ENCODE data around the gene FOXP1. TPM values are rescaled to one million over a fixed set of nuclear protein-coding genes. Genes with fewer than 3 reads are reported as not detected.

Gene FOXP1
- polyA plus RNA-seq, 1 donor (not counting 4 experiments of a cell fraction or from before 2014, with no cell fraction given) = 14.6 TPM

- Histone ChIP-seq H3K79me2 (ENCODE audit: control insufficient read depth, insufficient read depth, low read length) (no peaks in the 10 kb centered on the region), H4K20me1 (ENCODE audit: control insufficient read depth, extremely low read depth, insufficient read depth, low read length) (no peaks in the 10 kb centered on the region)
These were observed 222.8 kb downstream of the FOXP1 start for GRCh38 chr3:71360764-71361163.

DNA sequence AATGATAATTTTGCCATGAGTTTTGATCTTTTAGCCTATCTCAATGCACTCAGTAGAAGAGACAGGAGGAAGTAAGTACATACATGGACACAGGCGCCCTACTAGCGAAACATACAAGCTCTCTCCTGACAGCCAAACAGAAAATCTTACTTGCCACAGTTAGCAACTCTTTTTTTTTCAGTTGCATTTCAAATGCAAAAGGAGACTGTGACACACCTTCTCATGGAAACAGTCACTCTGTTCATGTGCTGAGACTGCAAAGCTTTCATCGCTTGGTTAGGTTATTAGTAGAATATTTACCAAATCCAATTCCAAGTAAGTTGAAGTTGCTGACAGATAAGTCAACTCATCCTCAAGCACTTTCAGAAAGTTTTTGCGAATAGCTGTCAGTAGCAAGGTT is 223.3 kb downstream of the FOXP1 start:
- Histone ChIP-seq H3K79me2 (ENCODE audit: control insufficient read depth, insufficient read depth, low read length) (no peaks in the 10 kb centered on the region), H3K9me1 (ENCODE audit: control insufficient read depth, extremely low read depth, insufficient read depth, low read length) (no peaks in the 10 kb centered on the region), H3K9me3 (ENCODE audit: control insufficient read depth, low read depth, low read length) (no peaks in the 10 kb centered on the region), H3K4me3 (ENCODE audit: control insufficient read depth in 2 of 3, extremely low read depth in 1 of 3, insufficient read depth in 2 of 3, low read depth in 1 of 3, low read length in 3 of 3) (no peak overlapping the region), H3K4me1 (ENCODE audit: control insufficient read depth, extremely low read depth, insufficient read depth, low read length) (no peaks in the 10 kb centered on the region), H2AFZ (ENCODE audit: control insufficient read depth, low read length) (no peak overlapping the region), H3K36me3 (ENCODE audit: control insufficient read depth in 2 of 2, extremely low read depth in 1 of 2, insufficient read depth in 2 of 2, low read length in 2 of 2) (no peaks in the 10 kb centered on the region), H3K27ac (ENCODE audit: control insufficient read depth, insufficient read depth, low read length) (no peak overlapping the region), H4K20me1 (ENCODE audit: control insufficient read depth, extremely low read depth, insufficient read depth, low read length) (no peaks in the 10 kb centered on the region), H3K9ac (ENCODE audit: control insufficient read depth, extremely low read depth, insufficient read depth, low read length) (no peak overlapping the region), H3K27me3 (ENCODE audit: control insufficient read depth, extremely low read depth, insufficient read depth, low read length) (no peaks in the 10 kb centered on the region), H3K4me2 (ENCODE audit: control insufficient read depth, extremely low read depth, insufficient read depth, low read depth, low read length) (no peak overlapping the region)
- TF ChIP-seq EZH2 (IDR thresholded peaks at IDR 0.05; ENCODE audit: low read length) (no peak), CTCF (optimal IDR thresholded peaks at IDR 0.05 in 1 of 3, IDR thresholded peaks at IDR 0.05 in 1 of 3, conservative IDR thresholded peaks at IDR 0.05 in 1 of 3; ENCODE audit: extremely low read depth in 1 of 3, insufficient read depth in 2 of 3, low read length in 3 of 3) (no peak)
- FAIRE-seq = no peak
- dilution Hi-C loops (cut with MboI; ENCODE audit: extremely low pct_ligation_motif_present, low sequenced_read_pairs) = no loop called here
- no peak for DNase-seq (ENCODE audit: low read depth, low spot score)

More at GRCh38 chr3:71360764-71361163, 222.8 kb downstream of the FOXP1 start:
- Histone ChIP-seq H2AFZ (ENCODE audit: control insufficient read depth, low read length) (no peak overlapping the region), H3K27ac (ENCODE audit: control insufficient read depth, insufficient read depth, low read length) (no peak overlapping the region), H3K4me3 (ENCODE audit: control insufficient read depth in 2 of 3, extremely low read depth in 1 of 3, insufficient read depth in 2 of 3, low read depth in 1 of 3, low read length in 3 of 3) (no peak overlapping the region), H3K4me2 (ENCODE audit: control insufficient read depth, extremely low read depth, insufficient read depth, low read depth, low read length) (no peak overlapping the region), H3K9me1 (ENCODE audit: control insufficient read depth, extremely low read depth, insufficient read depth, low read length) (no peaks in the 10 kb centered on the region), H3K9ac (ENCODE audit: control insufficient read depth, extremely low read depth, insufficient read depth, low read length) (no peak overlapping the region), H3K27me3 (ENCODE audit: control insufficient read depth, extremely low read depth, insufficient read depth, low read length) (no peaks in the 10 kb centered on the region), H3K36me3 (ENCODE audit: control insufficient read depth in 2 of 2, extremely low read depth in 1 of 2, insufficient read depth in 2 of 2, low read length in 2 of 2) (no peaks in the 10 kb centered on the region), H3K4me1 (ENCODE audit: control insufficient read depth, extremely low read depth, insufficient read depth, low read length) (no peaks in the 10 kb centered on the region), H3K9me3 (ENCODE audit: control insufficient read depth, low read depth, low read length) (no peaks in the 10 kb centered on the region)
- no peak for DNase-seq (ENCODE audit: low read depth, low spot score)
- no peak for TF ChIP-seq EZH2 (IDR thresholded peaks at IDR 0.05; ENCODE audit: low read length)
- TF ChIP-seq CTCF (optimal IDR thresholded peaks at IDR 0.05 in 1 of 3, IDR thresholded peaks at IDR 0.05 in 1 of 3, conservative IDR thresholded peaks at IDR 0.05 in 1 of 3; ENCODE audit: extremely low read depth in 1 of 3, insufficient read depth in 2 of 3, low read length in 3 of 3) = no peak
- no peak for FAIRE-seq
- dilution Hi-C loops (cut with MboI; ENCODE audit: extremely low pct_ligation_motif_present, low sequenced_read_pairs) = no loop called here

Data from keratinocyte (primary cell).